NB4 (cell line): ENCODE data around the gene N4BP2L2.
A peak's percentile ranks its signal among the peaks of the same experiment; 100 is the strongest.

Experiments
- DNase-seq: peaks from one replicate; pipeline ENCODE4 v3.0.0; 2010; ENCODE audit warnings: low read depth
- H3K4me3 ChIP-seq: one replicate; pipeline ENCODE4 v1.5.1; 2011; ENCODE audit warnings: mild to moderate bottlenecking, low read depth, low read length, moderate library complexity
- MYC ChIP-seq: IDR thresholded peaks from 2 replicates; pipeline ENCODE4 v1.6.1; 2011; ENCODE audit warnings: low read depth, low read length
- POLR2A ChIP-seq: IDR thresholded peaks from 2 replicates; pipeline ENCODE4 v1.6.1; 2011; ENCODE audit warnings: mild to moderate bottlenecking; ENCODE audit not compliant: insufficient read length; ENCODE audit errors: extremely low read depth
- TF ChIP-seq, protein P1 (sequence below): IDR thresholded peaks from 2 replicates; pipeline ENCODE4 v1.6.1; 2011; ENCODE audit warnings: low read depth, low read length
- TF ChIP-seq, protein P2 (sequence below): IDR thresholded peaks from one replicate; pipeline ENCODE4 v1.5.1; 2012; ENCODE audit warnings: low read depth, low read length

N4BP2L2 gene

DNA sequence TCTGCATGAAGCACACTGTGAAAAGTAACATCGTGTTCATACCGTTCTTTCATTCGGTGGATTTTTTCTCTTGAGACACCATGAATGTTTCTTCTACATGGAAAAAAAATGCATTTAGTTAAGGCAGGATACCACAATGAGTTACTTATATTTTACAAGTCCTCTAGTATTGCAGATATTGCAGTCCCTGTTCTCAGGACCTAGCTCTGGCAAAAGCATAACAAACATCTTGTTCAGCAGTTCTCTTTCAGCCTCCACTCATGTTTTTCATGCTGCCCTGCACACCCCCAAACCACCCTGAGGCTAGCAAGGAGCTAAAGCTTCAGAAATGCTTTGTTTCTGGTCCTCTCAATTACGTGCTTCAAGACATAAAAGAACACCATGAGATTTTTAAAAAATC is 135.5 kb downstream of the N4BP2L2 start:
- H3K4me3 ChIP-seq, result no peak overlapping the region
- no peak for DNase-seq
- TF ChIP-seq, protein P1, sequence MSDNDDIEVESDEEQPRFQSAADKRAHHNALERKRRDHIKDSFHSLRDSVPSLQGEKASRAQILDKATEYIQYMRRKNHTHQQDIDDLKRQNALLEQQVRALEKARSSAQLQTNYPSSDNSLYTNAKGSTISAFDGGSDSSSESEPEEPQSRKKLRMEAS, result no peak
- TF ChIP-seq, protein P2, sequence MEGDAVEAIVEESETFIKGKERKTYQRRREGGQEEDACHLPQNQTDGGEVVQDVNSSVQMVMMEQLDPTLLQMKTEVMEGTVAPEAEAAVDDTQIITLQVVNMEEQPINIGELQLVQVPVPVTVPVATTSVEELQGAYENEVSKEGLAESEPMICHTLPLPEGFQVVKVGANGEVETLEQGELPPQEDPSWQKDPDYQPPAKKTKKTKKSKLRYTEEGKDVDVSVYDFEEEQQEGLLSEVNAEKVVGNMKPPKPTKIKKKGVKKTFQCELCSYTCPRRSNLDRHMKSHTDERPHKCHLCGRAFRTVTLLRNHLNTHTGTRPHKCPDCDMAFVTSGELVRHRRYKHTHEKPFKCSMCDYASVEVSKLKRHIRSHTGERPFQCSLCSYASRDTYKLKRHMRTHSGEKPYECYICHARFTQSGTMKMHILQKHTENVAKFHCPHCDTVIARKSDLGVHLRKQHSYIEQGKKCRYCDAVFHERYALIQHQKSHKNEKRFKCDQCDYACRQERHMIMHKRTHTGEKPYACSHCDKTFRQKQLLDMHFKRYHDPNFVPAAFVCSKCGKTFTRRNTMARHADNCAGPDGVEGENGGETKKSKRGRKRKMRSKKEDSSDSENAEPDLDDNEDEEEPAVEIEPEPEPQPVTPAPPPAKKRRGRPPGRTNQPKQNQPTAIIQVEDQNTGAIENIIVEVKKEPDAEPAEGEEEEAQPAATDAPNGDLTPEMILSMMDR, result no peak
- TF ChIP-seq POLR2A, result no peak
- no peak for TF ChIP-seq MYC

DNA sequence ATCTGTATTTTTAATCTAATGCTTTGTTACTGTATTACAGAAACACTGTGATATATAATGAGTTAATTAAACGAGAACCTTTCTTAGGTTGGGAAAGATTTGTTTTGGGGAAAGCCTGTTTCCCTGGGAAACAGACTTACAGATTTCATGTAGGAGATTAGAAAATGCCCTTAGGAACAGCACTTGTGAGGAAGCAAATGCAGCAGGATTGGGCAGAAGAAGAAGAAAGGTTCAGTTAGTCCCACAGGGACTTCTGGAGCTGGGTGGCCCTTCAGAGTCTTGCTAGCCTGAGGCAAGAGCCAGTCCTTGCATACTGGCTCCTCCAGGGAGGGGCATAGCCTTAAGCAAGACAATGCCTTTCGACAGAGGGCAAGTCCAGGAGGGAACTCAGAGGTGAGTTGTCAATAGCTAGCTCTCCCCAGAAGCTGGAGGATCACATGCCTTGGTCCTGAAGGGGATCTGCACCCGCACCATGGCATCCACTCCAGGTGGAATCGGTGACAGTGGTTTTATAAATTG is 147.4 kb downstream of the N4BP2L2 start:
- TF ChIP-seq MYC (no peak), POLR2A (no peak)
- TF ChIP-seq, protein P2, result no peak
- TF ChIP-seq, protein P1, result no peak
- DNase-seq, result peak; percentile 39
- no peak overlapping the region for H3K4me3 ChIP-seq

DNA sequence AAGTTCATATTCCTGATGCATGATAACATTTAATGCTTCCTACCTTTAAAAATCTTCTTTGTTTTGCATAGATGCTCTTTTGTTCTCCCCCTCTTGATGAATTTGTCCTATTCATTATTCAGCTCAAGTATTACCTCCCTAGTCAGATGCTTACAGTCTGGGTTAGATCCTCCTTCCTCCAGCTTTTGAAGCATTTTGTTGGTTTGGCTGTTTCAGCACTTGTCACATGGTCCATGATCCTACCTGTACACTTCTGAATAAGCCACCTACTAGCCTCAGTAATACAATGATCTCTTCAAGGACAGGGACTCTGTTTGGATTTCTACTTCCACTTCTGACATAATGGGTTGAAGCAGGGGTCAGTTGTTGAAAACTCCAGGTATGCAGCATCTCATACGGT is 148.1 kb downstream of the N4BP2L2 start:
- DNase-seq, result no peak
- TF ChIP-seq, protein P1, result no peak
- TF ChIP-seq POLR2A, result no peak
- no peak for TF ChIP-seq MYC
- TF ChIP-seq, protein P2, result no peak
- H3K4me3 ChIP-seq, result no peak overlapping the region

DNA sequence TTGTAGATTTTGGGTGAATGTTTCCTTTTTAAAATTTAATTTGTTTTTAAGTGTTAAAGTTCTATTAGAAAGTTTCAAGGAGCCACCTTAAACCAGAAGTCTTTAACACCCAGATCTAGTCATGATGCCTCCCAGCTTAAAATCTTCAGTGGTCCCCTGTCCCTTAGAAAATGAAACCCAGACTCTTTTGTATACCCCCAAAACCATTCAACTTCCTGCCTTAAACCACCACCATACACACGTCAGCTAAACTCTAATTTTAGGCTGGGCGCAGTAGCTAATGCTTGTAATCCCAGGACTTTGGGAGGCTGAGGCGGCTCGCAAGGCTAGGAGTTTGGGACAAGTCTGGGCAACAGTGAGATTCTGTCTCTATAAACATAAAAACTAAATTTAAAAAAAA is 148.5 kb downstream of the N4BP2L2 start:
- no peak for DNase-seq
- no peak overlapping the region for H3K4me3 ChIP-seq
- TF ChIP-seq POLR2A (no peak), MYC (no peak)
- TF ChIP-seq, protein P2, result no peak
- TF ChIP-seq, protein P1, result no peak

DNA sequence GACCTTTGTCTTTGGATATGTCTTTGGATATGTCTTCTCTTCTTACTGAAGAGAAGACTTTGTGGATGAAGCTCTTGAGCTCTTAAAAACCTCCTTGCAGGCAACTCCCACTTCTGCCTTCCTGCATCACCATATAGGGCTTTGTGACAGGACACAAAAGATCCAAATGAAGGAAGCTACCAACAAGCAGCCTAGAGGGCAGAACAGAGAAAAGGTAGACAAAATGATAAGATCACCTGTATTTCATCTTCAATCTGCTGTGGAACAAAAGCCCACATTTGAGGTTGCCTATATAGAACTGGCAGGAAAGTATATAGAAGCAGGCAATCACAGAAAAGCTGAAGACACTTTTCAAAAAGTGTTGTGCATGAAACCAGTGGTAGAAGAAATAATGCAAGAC is 153.2 kb downstream of the N4BP2L2 start:
- TF ChIP-seq, protein P2, result no peak
- TF ChIP-seq POLR2A (no peak), MYC (no peak)
- TF ChIP-seq, protein P1, result no peak
- no peak overlapping the region for H3K4me3 ChIP-seq
- DNase-seq, result no peak

DNA sequence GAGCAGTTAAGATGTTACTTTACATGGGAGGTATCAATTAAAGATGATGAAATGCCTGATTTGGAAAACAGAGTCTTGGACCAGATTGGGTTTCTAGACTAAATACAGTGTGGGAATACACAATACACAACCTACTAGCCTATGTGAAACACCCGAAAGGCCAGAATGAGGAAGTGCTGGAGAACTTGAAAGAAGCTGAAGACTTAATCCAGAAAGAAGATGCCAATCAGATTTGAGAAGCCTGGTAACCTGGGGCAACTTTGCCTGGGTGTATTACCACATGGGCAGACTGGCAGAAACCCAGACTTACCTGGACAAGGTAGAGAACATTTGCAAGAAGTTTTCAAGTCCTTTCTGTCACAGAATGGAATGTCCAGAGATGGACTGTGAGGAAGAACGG is 153.9 kb downstream of the N4BP2L2 start:
- TF ChIP-seq, protein P1, result no peak
- TF ChIP-seq POLR2A (no peak), MYC (no peak)
- TF ChIP-seq, protein P2, result no peak
- DNase-seq, result peak; percentile 25
- H3K4me3 ChIP-seq, result no peak overlapping the region
